Neuronal stem cell (in vitro differentiated cells): ENCODE data around the gene PAX2.
A peak's percentile ranks its signal among the peaks of the same experiment; 100 is the strongest.

Experiments used
- DNase-seq: peaks from one replicate; pipeline ENCODE4 v3.0.0-alpha.2; 2013; ENCODE audit warnings: low spot score
- H2AFZ ChIP-seq: one replicate; pipeline ENCODE4 v1.6.1; 2013; ENCODE audit warnings: mild to moderate bottlenecking, low read length, inconsistent platforms
- H2AK5ac ChIP-seq: 2 replicates; pipeline ENCODE4 v1.6.1; 2013; ENCODE audit warnings: low read depth, mild to moderate bottlenecking, inconsistent platforms, low read length, moderate library complexity, mixed read lengths
- H2BK120ac ChIP-seq: 2 replicates; pipeline ENCODE4 v1.6.1; 2013; ENCODE audit warnings: low read depth, mild to moderate bottlenecking, inconsistent platforms, low read length, moderate library complexity, mixed read lengths
- H2BK12ac ChIP-seq: one replicate; pipeline ENCODE4 v1.6.1; 2013; ENCODE audit warnings: low read length, inconsistent platforms
- H2BK15ac ChIP-seq: 2 replicates; pipeline ENCODE4 v1.6.1; 2013; ENCODE audit warnings: mild to moderate bottlenecking, low read length, inconsistent platforms, mixed read lengths
- H2BK5ac ChIP-seq: one replicate; pipeline ENCODE4 v1.6.1; 2013; ENCODE audit warnings: inconsistent platforms, mild to moderate bottlenecking, low read length, moderate library complexity
- H3K14ac ChIP-seq: one replicate; pipeline ENCODE4 v1.6.1; 2013; ENCODE audit warnings: low read length, inconsistent platforms
- H3K18ac ChIP-seq: 2 replicates; pipeline ENCODE4 v1.6.1; 2013; ENCODE audit warnings: low read length, inconsistent platforms
- H3K23ac ChIP-seq: 2 replicates; pipeline ENCODE4 v1.6.1; 2013; ENCODE audit warnings: low read depth, mild to moderate bottlenecking, mixed read lengths, low read length, inconsistent platforms; ENCODE audit not compliant: poor library complexity
- H3K27ac ChIP-seq: replicated peaks from 3 replicates; pipeline ENCODE4 v1.5.1; 2013; ENCODE audit warnings: low read length, inconsistent platforms
- H3K27me3 ChIP-seq, 3 experiments: 2 replicates each; pipeline ENCODE4 v1.6.1; 2013; ENCODE audit warnings: low read length in 3 of 3, mild to moderate bottlenecking in 2 of 3, inconsistent platforms in 1 of 3, low read depth in 1 of 3, mixed read lengths in 1 of 3, moderate library complexity in 1 of 3; ENCODE audit not compliant: control insufficient read depth in 3 of 3, insufficient read depth in 3 of 3
- H3K36me3 ChIP-seq, 2 donors: replicated peaks in 1 of 2; 2 replicates each; pipeline ENCODE4 v1.6.1; 2013; ENCODE audit warnings: low read length in 2 of 2; ENCODE audit not compliant: control insufficient read depth in 2 of 2, insufficient read depth in 2 of 2
- H3K4ac ChIP-seq: 2 replicates; pipeline ENCODE4 v1.6.1; 2013; ENCODE audit warnings: inconsistent platforms, mild to moderate bottlenecking, low read length, moderate library complexity
- H3K4me1 ChIP-seq, 2 donors: 1 replicate in 1 of 2; 2 replicates in 1 of 2; pipeline ENCODE4 v1.6.1; 2013; ENCODE audit warnings: low read length in 2 of 2, low read depth in 1 of 2; ENCODE audit not compliant: control insufficient read depth in 2 of 2, insufficient read depth in 1 of 2
- H3K4me2 ChIP-seq: one replicate; pipeline ENCODE4 v1.6.1; 2013; ENCODE audit warnings: mild to moderate bottlenecking, low read length, inconsistent platforms; ENCODE audit not compliant: insufficient read depth, poor library complexity, severe bottlenecking
- H3K4me3 ChIP-seq, 2 donors: 2 replicates each; pipeline ENCODE4 v1.5.1; 2013; ENCODE audit warnings: low read length in 2 of 2, mild to moderate bottlenecking in 2 of 2, inconsistent platforms in 1 of 2, moderate library complexity in 1 of 2
- H3K79me1 ChIP-seq: one replicate; pipeline ENCODE4 v1.6.1; 2013; ENCODE audit warnings: low read depth, mild to moderate bottlenecking, inconsistent platforms, low read length, moderate library complexity
- H3K9ac ChIP-seq: one replicate; pipeline ENCODE4 v1.6.1; 2013; ENCODE audit warnings: mild to moderate bottlenecking, low read depth, low read length, inconsistent platforms; ENCODE audit not compliant: poor library complexity
- H3K9me3 ChIP-seq, 2 donors: replicated peaks in 1 of 2; 2 replicates each; pipeline versions ENCODE3 to v1.6.1; 2013; ENCODE audit warnings: low read length in 2 of 2, mild to moderate bottlenecking in 2 of 2, inconsistent platforms in 1 of 2, low read depth in 1 of 2, mixed read lengths in 1 of 2, moderate library complexity in 1 of 2; ENCODE audit not compliant: control insufficient read depth in 2 of 2, insufficient read depth in 1 of 2
- H4K8ac ChIP-seq: one replicate; pipeline ENCODE4 v1.6.1; 2013; ENCODE audit warnings: low read depth, mild to moderate bottlenecking, inconsistent platforms, low read length, moderate library complexity
- H4K91ac ChIP-seq: one replicate; pipeline ENCODE4 v1.6.1; 2013; ENCODE audit warnings: low read length, low read depth, mild to moderate bottlenecking, inconsistent platforms; ENCODE audit not compliant: poor library complexity
- WGBS, 2 donors: extraction: QIAGEN DNeasy Blood & Tissue Kit; methylation state at CpG; one replicate each; pipeline ENCODE4 v1.1.7; 2013; ENCODE audit warnings: missing lambda C conversion rate in 2 of 2, mixed read lengths in 1 of 2; ENCODE audit not compliant: insufficient read length in 2 of 2, insufficient replicate concordance in 1 of 2; ENCODE audit errors: extremely low coverage in 2 of 2; 5-methylcytosine and 5-hydroxymethylcytosine counted together

Gene PAX2

GRCh38 chr10:100859484-100859763, 114.0 kb downstream of the PAX2 start:
- H2BK120ac ChIP-seq = no peak overlapping the region
- H3K27me3 ChIP-seq = peaks cover 0 to 73% (median 5%) of the 10 kb centered on the region in 3 experiments
- H2AK5ac ChIP-seq = no peak overlapping the region
- H3K18ac ChIP-seq = no peak overlapping the region
- H3K9me3 ChIP-seq = peaks cover 0 to 2% of the 10 kb centered on the region in 2 donors
- no peak overlapping the region for H2BK15ac ChIP-seq
- no peak overlapping the region for H3K4me2 ChIP-seq
- H3K27ac ChIP-seq = no peak overlapping the region
- no peak overlapping the region for H4K8ac ChIP-seq
- no peak overlapping the region for H3K4ac ChIP-seq
- DNase-seq = no peak
- no peaks in the 10 kb centered on the region for H3K79me1 ChIP-seq
- H4K91ac ChIP-seq = no peak overlapping the region
- 100% methylated on average over 3 of the region's 6 CpGs; no CpG with 5 or more reads in 1 of the 2 donors for WGBS, 2 donors
- H2AFZ ChIP-seq = no peak overlapping the region
- no peak overlapping the region for H3K4me3 ChIP-seq
- no peaks in the 10 kb centered on the region for H3K4me1 ChIP-seq
- H3K23ac ChIP-seq = no peak overlapping the region
- H2BK12ac ChIP-seq = no peak overlapping the region
- no peak overlapping the region for H3K14ac ChIP-seq
- H2BK5ac ChIP-seq = no peak overlapping the region
- H3K9ac ChIP-seq = no peak overlapping the region
- H3K36me3 ChIP-seq = no peaks in the 10 kb centered on the region

- Histone ChIP-seq H4K91ac (no peak overlapping the region), H3K4me1 (peaks cover 0 to 20% of the 10 kb centered on the region in 2 donors), H2AFZ (no peak overlapping the region), H3K27me3 (peaks cover 0 to 93% (median 18%) of the 10 kb centered on the region in 3 experiments), H2BK12ac (no peak overlapping the region), H3K4ac (no peak overlapping the region), H3K36me3 (no peaks in the 10 kb centered on the region), H4K8ac (no peak overlapping the region), H2BK120ac (no peak overlapping the region), H3K27ac (no peak overlapping the region), H2BK5ac (no peak overlapping the region), H3K9me3 (no peaks in the 10 kb centered on the region), H3K4me2 (no peak overlapping the region), H3K18ac (peak overlapping the region; percentile 49), H2BK15ac (peak overlapping the region; percentile 15), H3K79me1 (no peaks in the 10 kb centered on the region), H3K4me3 (no peak overlapping the region), H2AK5ac (peak overlapping the region; percentile 19), H3K23ac (no peak overlapping the region), H3K9ac (peak overlapping the region; percentile 26), H3K14ac (peak overlapping the region; percentile 47)
- no CpG with 5 or more reads among the region's 7 CpGs for WGBS, 2 donors
- DNase-seq = no peak
These were observed 118.1 kb downstream of the PAX2 start for GRCh38 chr10:100863433-100863832.

- H3K9me3 ChIP-seq = no peaks in the 10 kb centered on the region
- DNase-seq = no peak
- H3K14ac ChIP-seq = peak overlapping the region; percentile 47
- no peak overlapping the region for H2BK120ac ChIP-seq
- no peak overlapping the region for H4K8ac ChIP-seq
- no peak overlapping the region for H2BK15ac ChIP-seq
- H3K18ac ChIP-seq = peak overlapping the region; percentile 30
- H3K36me3 ChIP-seq = no peaks in the 10 kb centered on the region
- peak overlapping the region; percentile 68 for H4K91ac ChIP-seq
- no peak overlapping the region for H2AFZ ChIP-seq
- no peak overlapping the region for H3K4ac ChIP-seq
- H3K4me3 ChIP-seq = no peak overlapping the region
- no peak overlapping the region for H2AK5ac ChIP-seq
- H3K27ac ChIP-seq = no peak overlapping the region
- no peak overlapping the region for H2BK5ac ChIP-seq
- no CpG with 5 or more reads among the region's 24 CpGs for WGBS, 2 donors
- H3K4me2 ChIP-seq = no peak overlapping the region
- no peaks in the 10 kb centered on the region for H3K79me1 ChIP-seq
- no peak overlapping the region for H2BK12ac ChIP-seq
- no peak overlapping the region for H3K23ac ChIP-seq
- H3K4me1 ChIP-seq = peaks cover 0 to 27% of the 10 kb centered on the region in 2 donors
- no peak overlapping the region for H3K9ac ChIP-seq
- H3K27me3 ChIP-seq = peaks cover 0 to 93% (median 18%) of the 10 kb centered on the region in 3 experiments
These were observed 118.9 kb downstream of the PAX2 start for GRCh38 chr10:100864036-100864885.

- peaks cover 0 to 90% (median 18%) of the 10 kb centered on the region in 3 experiments for H3K27me3 ChIP-seq
- no peak overlapping the region for H3K4ac ChIP-seq
- peak overlapping the region; percentile 28 for H3K14ac ChIP-seq
- no peak overlapping the region for H2BK12ac ChIP-seq
- peak overlapping the region; percentile 11 for H3K18ac ChIP-seq
- no peaks in the 10 kb centered on the region for H3K9me3 ChIP-seq
- H3K23ac ChIP-seq = no peak overlapping the region
- H3K4me2 ChIP-seq = no peak overlapping the region
- peak overlapping the region; percentile 81 for H2AK5ac ChIP-seq
- no peak overlapping the region for H3K9ac ChIP-seq
- WGBS, 2 donors = no CpG with 5 or more reads among the region's 4 CpGs
- no peak overlapping the region for H4K91ac ChIP-seq
- H2AFZ ChIP-seq = no peak overlapping the region
- peak overlapping the region; percentile 6 for H2BK15ac ChIP-seq
- H3K4me1 ChIP-seq = peaks cover 0 to 27% of the 10 kb centered on the region in 2 donors
- H2BK5ac ChIP-seq = no peak overlapping the region
- H2BK120ac ChIP-seq = no peak overlapping the region
- H4K8ac ChIP-seq = no peak overlapping the region
- no peaks in the 10 kb centered on the region for H3K36me3 ChIP-seq
- no peak overlapping the region for H3K4me3 ChIP-seq
- no peaks in the 10 kb centered on the region for H3K79me1 ChIP-seq
- no peak for DNase-seq
- no peak overlapping the region for H3K27ac ChIP-seq
These were observed 119.6 kb downstream of the PAX2 start for GRCh38 chr10:100864978-100865377.
